Fibroblast of the aortic adventitia (primary cell): ENCODE data around the gene HMCN1. TPM values are rescaled to one million over a fixed set of nuclear protein-coding genes. Genes with fewer than 3 reads are reported as not detected.

ENCODE experiments used
- DNase-seq: peaks from one replicate; pipeline ENCODE4 v3.0.0-alpha.2; 2010; ENCODE audit warnings: low read depth
- H3K4me3 ChIP-seq: 2 replicates; pipeline ENCODE4 v1.5.1; 2011; ENCODE audit warnings: low read depth, mild to moderate bottlenecking, control low read depth, low read length, moderate library complexity
- CTCF ChIP-seq: IDR thresholded peaks from 2 replicates; pipeline ENCODE4 v1.5.1; 2011; ENCODE audit warnings: mild to moderate bottlenecking, low read length, control low read depth, inconsistent platforms; ENCODE audit not compliant: insufficient read depth
- total RNA-seq: library from RNA; depleted of rRNA; stranded (reverse); fragments of >200 nt; gene quantifications from 2 replicates; pipeline ENCODE4 v1.2.3, GENCODE V29; 2012; ENCODE audit warnings: low replicate concordance

The HMCN1 gene
- total RNA-seq, 1 donor, result 106 TPM

DNA sequence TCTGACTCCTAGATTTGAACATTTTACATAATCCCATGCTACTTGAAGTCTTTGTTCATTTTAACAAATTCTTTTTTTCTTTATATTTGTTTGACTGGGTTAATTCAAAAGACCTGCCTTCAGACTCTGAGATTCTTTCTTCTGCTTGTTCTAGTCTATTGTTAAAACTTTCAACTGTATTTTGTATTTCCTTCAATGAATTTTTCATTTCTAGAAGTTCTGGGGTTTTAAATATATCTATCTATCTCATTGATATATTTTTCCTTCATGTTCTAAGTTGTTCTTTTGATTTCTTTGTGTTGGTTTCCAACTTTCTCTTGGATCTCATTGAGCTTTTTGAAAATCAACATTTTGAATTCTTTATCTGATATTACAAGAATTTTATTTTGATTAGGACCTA, 64.3 kb downstream of the HMCN1 start:
- no peak for DNase-seq
- no peak overlapping the region for H3K4me3 ChIP-seq
- no peak for TF ChIP-seq CTCF

GRCh38 chr1:185803241-185803640, 69.0 kb downstream of the HMCN1 start:
- TF ChIP-seq CTCF, result no peak
- no peak overlapping the region for H3K4me3 ChIP-seq
- DNase-seq, result no peak

DNA sequence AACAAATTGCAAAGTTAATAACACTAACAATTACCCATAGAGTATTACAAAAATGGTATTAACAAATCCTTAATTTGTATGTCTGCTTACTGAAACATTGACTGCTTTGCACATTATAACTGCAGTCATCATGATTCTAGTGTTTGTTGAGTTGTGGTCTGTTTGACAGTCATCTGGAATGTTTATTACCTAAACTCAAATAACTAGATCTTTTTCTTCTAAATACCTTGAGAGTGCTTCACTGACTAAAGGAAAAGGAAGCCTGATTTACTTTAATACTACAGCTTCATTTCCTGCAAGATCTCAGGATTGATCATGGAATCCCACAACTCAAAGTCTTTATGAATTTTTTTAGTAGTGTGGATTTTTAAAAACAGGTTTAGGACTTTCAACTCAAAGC, 70.0 kb downstream of the HMCN1 start:
- DNase-seq, result no peak
- no peak for TF ChIP-seq CTCF
- H3K4me3 ChIP-seq, result no peak overlapping the region

DNA sequence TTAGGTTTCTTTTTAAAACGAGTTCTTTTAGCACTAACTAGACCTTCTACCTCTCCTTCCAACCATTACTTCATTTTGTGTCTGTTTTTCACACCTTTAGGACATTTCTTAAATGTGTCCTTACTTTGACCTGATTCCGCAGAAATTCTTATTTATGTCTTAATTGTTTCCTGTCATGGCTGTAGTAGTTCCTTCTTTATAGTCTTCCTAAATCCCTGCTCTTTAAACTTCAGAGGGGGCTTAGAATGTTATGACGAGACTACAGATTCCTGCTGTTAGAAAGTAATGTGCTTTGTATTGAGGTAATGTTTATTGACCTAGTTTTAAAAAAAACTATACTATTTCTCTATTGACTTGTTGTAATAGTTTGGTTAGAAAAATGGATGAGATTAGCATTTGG, 70.4 kb downstream of the HMCN1 start:
- no peak for TF ChIP-seq CTCF
- no peak overlapping the region for H3K4me3 ChIP-seq
- no peak for DNase-seq

GRCh38 chr1:185807275-185807674, 73.1 kb downstream of the HMCN1 start:
- no peak overlapping the region for H3K4me3 ChIP-seq
- TF ChIP-seq CTCF, result no peak
- DNase-seq, result no peak

DNA sequence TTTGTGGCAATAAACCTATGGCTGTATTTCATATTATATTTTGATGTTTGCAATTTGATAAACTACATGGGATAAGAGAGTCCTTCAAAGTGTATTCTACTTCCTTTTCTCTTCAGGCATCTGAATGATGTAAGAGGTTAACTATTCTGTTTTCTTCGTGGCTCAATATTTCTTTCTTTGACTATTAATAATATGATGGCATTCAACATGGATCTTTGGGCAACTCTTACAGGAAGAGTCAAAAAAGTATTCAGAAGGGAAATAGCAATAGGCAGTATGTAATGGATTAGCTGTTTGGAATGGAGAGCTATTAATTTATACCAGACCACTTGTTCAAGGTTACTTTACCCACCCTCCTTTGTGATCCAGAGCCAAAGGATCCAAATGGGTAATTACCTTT, 74.4 kb downstream of the HMCN1 start:
- TF ChIP-seq CTCF, result no peak
- no peak overlapping the region for H3K4me3 ChIP-seq
- DNase-seq, result no peak

DNA sequence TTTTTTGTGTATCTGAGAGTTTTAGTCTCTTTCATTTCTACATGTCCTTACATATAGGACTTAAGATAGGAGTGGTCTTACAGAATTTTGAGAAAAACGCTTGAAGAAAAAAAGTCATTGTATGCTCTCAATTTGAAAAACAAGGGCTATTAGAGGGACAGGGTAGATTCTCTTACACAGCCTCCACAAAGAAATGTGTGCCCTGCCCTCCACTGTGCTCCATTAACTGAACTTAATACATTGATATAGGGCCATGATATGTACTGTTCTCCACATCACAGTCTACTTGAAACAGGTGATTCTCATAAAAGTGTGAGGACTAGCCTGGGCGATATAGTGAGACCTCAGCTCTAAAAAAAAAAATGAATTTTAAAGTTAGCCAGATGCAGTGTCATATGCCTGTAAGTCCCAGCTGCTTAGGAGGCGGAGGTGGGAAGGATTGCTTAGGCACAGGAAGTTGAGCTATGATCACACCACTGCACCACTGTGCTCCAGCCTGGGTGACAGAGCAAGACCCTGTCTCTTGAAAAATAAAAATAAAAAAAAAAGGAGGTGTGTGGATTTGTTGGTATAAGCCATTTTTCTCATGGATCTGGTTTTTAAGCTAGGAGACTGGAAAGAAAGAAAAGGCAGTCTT, 77.0 kb downstream of the HMCN1 start:
- DNase-seq, result no peak
- H3K4me3 ChIP-seq, result no peak overlapping the region
- no peak for TF ChIP-seq CTCF
